ENCODE measurements around the gene EVI2B.
"Not testable (repeated sequence)": the region's sequence is repeated elsewhere in the genome, so short reads cannot be mapped to it uniquely, and the experiment has no call there.

EVI2B gene

GRCh38 chr17:31313982-31314781 is at the start of gene EVI2B:
EVI2B (minus strand) TSS chr17:31314054; CDS start chr17:31305609, 8,445 bp downstream.
- no peak for DNase-seq

GRCh38 chr17:31357839-31358394 is 44.1 kb upstream of the EVI2B start:
- no peak for DNase-seq

- DNase-seq, result no peak
Measured at GRCh38 chr17:31357091-31357490, 43.2 kb upstream of the EVI2B start.

GRCh38 chr17:31355935-31356334 is 42.1 kb upstream of the EVI2B start:
- no peak for DNase-seq

- no peak for DNase-seq
Measured at GRCh38 chr17:31349454-31349853, 35.6 kb upstream of the EVI2B start.

GRCh38 chr17:31345191-31345747 is 31.4 kb upstream of the EVI2B start:
- DNase-seq, result not testable (repeated sequence)

GRCh38 chr17:31339906-31340661 is 26.2 kb upstream of the EVI2B start:
- DNase-seq, result no peak

GRCh38 chr17:31329221-31329620 is 15.4 kb upstream of the EVI2B start:
- no peak for DNase-seq

- DNase-seq, result no peak
Measured at GRCh38 chr17:31328160-31328535, 14.3 kb upstream of the EVI2B start.

GRCh38 chr17:31327534-31328159 is 13.8 kb upstream of the EVI2B start:
- DNase-seq, result no peak

- no peak for DNase-seq
Measured at GRCh38 chr17:31323551-31323950, 9.7 kb upstream of the EVI2B start.

GRCh38 chr17:31321966-31322365 is 8.1 kb upstream of the EVI2B start:
- DNase-seq, result peak; percentile 16

GRCh38 chr17:31321481-31321880 is 7.6 kb upstream of the EVI2B start, which contains the start of gene EVI2A:
EVI2A (minus strand) TSS chr17:31321622; CDS start chr17:31319013, 2,609 bp downstream.
- peak; percentile 62 for DNase-seq

- no peak for DNase-seq
Measured at GRCh38 chr17:31320791-31321190, 6.9 kb upstream of the EVI2B start.

GRCh38 chr17:31320241-31320640 is 6.4 kb upstream of the EVI2B start:
- DNase-seq, result no peak

- DNase-seq, result no peak
Measured at GRCh38 chr17:31318851-31319661, 5.2 kb upstream of the EVI2B start.

- DNase-seq, result peak; percentile 53
Measured at GRCh38 chr17:31318298-31318801, 4.5 kb upstream of the EVI2B start.

GRCh38 chr17:31314782-31315100 is 887 bp upstream of the EVI2B start:
- DNase-seq, result no peak

- peak; percentile 36 for DNase-seq
Measured at GRCh38 chr17:31312223-31312622, 1.6 kb downstream of the EVI2B start.

GRCh38 chr17:31311526-31311925 is 2.3 kb downstream of the EVI2B start:
- DNase-seq, result no peak

GRCh38 chr17:31310886-31311285 is 3.0 kb downstream of the EVI2B start:
- no peak for DNase-seq

GRCh38 chr17:31310260-31310659 is 3.6 kb downstream of the EVI2B start:
- peak; percentile 61 for DNase-seq

Data from activated gamma-delta T cell treated with Interleukin-2 at 50 U/mL for 16 hours (primary cell).